ENCODE results near the gene NAALADL2.

- TF ChIP-seq CTCF (IDR thresholded peaks at IDR 0.05 in 2 of 3, conservative IDR thresholded peaks at IDR 0.05 in 1 of 3; ENCODE audit: insufficient read depth in 2 of 3, low read depth in 1 of 3, low read length in 3 of 3) (no peak), BHLHE40 (IDR thresholded peaks at IDR 0.05; ENCODE audit: low read length) (no peak), HMG20A (CRISPR knock-in tag; conservative IDR thresholded peaks at IDR 0.05) (no peak), TARDBP (IDR thresholded peaks at IDR 0.05) (no peak), CREM (IDR thresholded peaks at IDR 0.05; ENCODE audit: low read depth) (no peak), E2F5 (CRISPR knock-in tag; IDR thresholded peaks at IDR 0.05) (no peak)
Observed at GRCh38 chr3:175003590-175003989, 144.5 kb downstream of the NAALADL2 start.
